Esophagus (tissue), 2 donors: ENCODE measurements around the gene TM2D3. TPM values are rescaled to one million over a fixed set of nuclear protein-coding genes. Genes with fewer than 3 reads are reported as not detected.

ENCODE experiments used
- H3K27ac ChIP-seq, 2 donors: one replicate each; pipeline ENCODE4 v1.5.1; 2013; ENCODE audit warnings: low read depth in 2 of 2, mild to moderate bottlenecking in 2 of 2, inconsistent platforms in 1 of 2, low read length in 1 of 2, moderate library complexity in 1 of 2
- H3K27me3 ChIP-seq, 2 donors: one replicate each; pipeline ENCODE4 v1.6.1; 2013; ENCODE audit warnings: low read length in 2 of 2, control low read depth in 1 of 2, mild to moderate bottlenecking in 1 of 2; ENCODE audit not compliant: insufficient read depth in 2 of 2, control insufficient read depth in 1 of 2
- H3K36me3 ChIP-seq, 2 donors: one replicate each; pipeline ENCODE4 v1.6.1; 2013; ENCODE audit warnings: low read length in 1 of 2; ENCODE audit not compliant: control insufficient read depth in 2 of 2, insufficient read depth in 2 of 2
- H3K4me1 ChIP-seq, 2 donors: one replicate each; pipeline ENCODE4 v1.6.1; 2013; ENCODE audit warnings: low read length in 1 of 2; ENCODE audit not compliant: control insufficient read depth in 2 of 2, insufficient read depth in 2 of 2
- H3K4me3 ChIP-seq, 2 donors: one replicate each; pipeline ENCODE4 v1.5.1; 2013; ENCODE audit warnings: low read length in 2 of 2, mild to moderate bottlenecking in 2 of 2, low read depth in 1 of 2, moderate library complexity in 1 of 2
- H3K9me3 ChIP-seq, 2 donors: one replicate each; pipeline ENCODE4 v1.6.1; 2013; ENCODE audit warnings: mild to moderate bottlenecking in 2 of 2, low read depth in 1 of 2, low read length in 1 of 2, moderate library complexity in 1 of 2; ENCODE audit not compliant: control insufficient read depth in 2 of 2, insufficient read depth in 1 of 2
- WGBS, 2 donors: extraction: QIAGEN DNeasy Blood & Tissue Kit; methylation state at CpG; one replicate each; pipeline ENCODE4 v1.1.7; 2013; 5-methylcytosine and 5-hydroxymethylcytosine counted together
- polyA plus RNA-seq, 2 donors: library from polyadenylated mRNA; stranded (reverse); fragments of 200-250 nt; gene quantifications; one replicate each; pipeline ENCODE4 v1.2.3, GENCODE V29; 2013
- donor health status: healthy with polysubstance abuse.
- donor health status: Bipolar disorder and iron deficiency.

Gene TM2D3
- polyA plus RNA-seq, 2 donors = 19.0 to 21.2 TPM

DNA sequence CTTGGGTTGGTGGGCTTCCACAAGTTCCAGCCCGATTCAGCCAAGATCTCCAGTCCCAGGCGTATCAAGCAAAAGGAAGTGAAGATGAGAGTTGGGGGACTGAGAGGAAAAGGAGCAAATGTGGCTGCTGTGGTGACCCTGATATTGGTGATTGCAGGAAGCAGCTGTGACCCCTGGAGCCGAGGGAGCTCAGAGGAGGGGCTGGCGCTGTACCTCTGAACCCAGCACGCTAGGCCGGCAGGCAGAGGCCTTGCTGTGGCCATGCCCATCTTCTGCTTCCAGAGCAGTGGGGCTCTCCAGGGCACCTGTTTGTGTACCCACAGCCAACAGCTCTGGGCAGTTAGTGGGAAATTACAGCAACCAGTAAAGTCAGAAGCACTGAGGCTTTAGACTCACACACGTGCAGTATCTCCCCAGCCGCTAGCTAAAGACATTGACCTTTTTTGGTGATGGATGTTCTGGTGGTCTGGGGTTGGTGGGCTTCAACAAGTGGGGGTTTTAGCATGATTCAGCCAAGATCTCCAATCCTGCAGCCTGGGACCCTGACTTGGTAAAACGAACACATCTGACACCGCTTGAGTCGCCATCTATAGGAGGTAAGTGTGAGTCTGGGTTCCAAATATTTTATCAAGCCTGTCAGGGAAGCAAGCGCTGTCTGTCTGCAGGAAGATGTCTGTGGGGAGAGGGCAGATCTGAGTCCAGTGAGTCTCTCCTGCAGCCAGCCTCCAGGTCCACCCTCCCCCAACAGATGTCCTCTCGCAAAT lies 33.1 kb downstream of the TM2D3 start:
- 85 to 87% methylated on average over 13 of the region's 13 CpGs for WGBS, 2 donors
- H3K36me3 ChIP-seq = no peaks in the 10 kb centered on the region
- no peak overlapping the region for H3K27ac ChIP-seq
- no peaks in the 10 kb centered on the region for H3K27me3 ChIP-seq
- no peaks in the 10 kb centered on the region for H3K9me3 ChIP-seq
- peaks cover 5 to 6% of the 10 kb centered on the region in 2 donors for H3K4me1 ChIP-seq
- H3K4me3 ChIP-seq = no peak overlapping the region

DNA sequence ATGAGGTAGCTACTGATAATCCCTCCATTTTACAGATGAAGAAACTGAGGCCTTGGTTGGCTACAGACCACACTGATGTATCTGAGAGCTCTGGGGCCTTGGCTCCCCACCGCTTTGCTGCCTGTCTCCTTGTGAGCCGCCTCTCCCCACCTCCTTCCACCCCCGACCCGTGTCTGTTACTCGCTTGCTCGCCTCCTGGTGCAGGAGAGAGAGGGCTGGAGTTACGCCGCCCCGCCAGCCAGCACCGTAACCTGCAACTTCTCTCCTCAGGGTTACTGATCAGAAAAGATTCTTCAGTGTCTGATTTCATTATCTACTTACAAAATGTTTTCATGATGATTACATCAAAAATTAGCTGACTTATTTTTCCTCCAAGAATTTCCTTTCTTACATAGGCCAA lies 34.1 kb downstream of the TM2D3 start:
- Histone ChIP-seq H3K27ac (no peak overlapping the region), H3K36me3 (no peaks in the 10 kb centered on the region), H3K4me3 (no peak overlapping the region), H3K9me3 (no peaks in the 10 kb centered on the region), H3K27me3 (no peaks in the 10 kb centered on the region), H3K4me1 (peaks cover 6% of the 10 kb centered on the region in 2 donors)
- WGBS, 2 donors = 96 to 97% methylated on average over 10 of the region's 10 CpGs

DNA sequence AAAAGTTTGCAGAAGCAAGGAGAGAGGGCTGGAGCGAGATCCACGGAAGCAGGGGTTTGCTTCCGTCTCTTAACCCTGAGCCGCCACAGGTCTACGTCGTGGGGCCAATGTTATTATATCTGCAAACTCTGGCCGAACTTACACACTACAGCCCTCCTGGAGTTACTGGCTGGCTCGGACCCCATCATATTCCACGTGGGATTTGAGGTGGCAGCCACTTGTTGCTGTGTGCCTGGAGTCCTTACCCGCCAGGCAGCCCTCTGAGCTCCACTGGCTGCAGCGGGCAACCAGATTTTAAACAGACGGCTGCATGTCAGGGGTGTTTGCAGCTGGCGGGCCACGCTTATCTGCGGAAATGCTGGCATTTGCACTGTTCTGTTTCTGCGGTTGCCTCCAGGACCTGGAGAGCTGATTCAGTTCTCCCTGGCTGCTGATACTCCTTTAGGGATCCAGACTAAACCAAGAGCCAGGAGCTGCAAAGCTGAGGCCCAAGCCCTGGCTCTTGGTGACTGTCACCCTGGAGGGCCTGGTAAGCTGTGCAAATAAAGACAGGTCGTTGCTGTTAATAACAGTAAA lies 34.7 kb downstream of the TM2D3 start:
- Histone ChIP-seq H3K36me3 (no peaks in the 10 kb centered on the region), H3K4me1 (peaks cover 6% of the 10 kb centered on the region in 2 donors), H3K4me3 (no peak overlapping the region), H3K27me3 (no peaks in the 10 kb centered on the region), H3K9me3 (no peaks in the 10 kb centered on the region), H3K27ac (no peak overlapping the region)
- WGBS, 2 donors = 89 to 91% methylated on average over 17 of the region's 17 CpGs

DNA sequence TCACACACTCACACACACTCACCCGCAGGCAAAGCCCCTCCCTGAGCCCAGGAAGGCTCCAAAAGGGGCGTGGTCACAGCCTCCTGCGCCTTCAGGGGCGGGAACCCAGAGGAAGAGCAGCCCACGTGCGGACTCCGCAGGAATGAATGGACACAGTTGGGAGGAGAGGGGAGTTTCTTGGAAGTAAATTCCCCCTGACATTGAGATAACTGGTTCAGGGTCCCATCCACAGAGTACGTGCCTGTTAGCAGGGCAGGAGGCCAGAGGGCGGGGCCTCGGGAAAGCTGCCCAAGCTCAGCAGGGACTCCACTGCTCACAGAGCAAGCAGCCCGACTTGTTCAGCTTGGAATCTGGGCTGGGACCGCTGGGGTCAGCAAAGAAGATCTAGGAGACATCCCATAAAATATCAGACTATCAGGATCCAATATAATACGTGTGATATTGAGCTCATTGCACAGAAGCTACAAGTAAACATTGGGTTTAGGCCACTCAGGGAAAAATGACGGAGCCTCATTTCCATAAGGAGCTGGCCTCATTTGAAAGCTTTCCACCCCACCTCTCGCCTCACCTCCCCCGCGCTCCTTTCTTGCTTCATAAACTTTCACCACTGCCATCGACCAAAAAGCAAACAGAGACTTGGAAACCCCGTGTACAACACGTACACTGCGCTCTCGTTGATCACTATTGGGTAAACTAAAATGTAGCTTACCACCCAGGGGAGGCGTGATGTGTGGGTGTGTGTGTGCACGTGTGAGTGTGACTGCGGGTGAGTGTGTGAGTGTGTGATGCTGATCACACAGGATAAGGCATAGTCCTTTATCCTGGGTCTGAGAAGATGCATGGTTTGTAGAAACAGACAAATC lies 36.0 kb downstream of the TM2D3 start:
- Histone ChIP-seq H3K27ac (no peak overlapping the region), H3K4me1 (peaks cover 6% of the 10 kb centered on the region in 2 donors), H3K27me3 (no peaks in the 10 kb centered on the region), H3K36me3 (no peaks in the 10 kb centered on the region), H3K4me3 (peak overlapping the region in 1 of 2 donors; percentile 3), H3K9me3 (no peaks in the 10 kb centered on the region)
- 25 to 27% methylated on average over 25 of the region's 25 CpGs for WGBS, 2 donors

DNA sequence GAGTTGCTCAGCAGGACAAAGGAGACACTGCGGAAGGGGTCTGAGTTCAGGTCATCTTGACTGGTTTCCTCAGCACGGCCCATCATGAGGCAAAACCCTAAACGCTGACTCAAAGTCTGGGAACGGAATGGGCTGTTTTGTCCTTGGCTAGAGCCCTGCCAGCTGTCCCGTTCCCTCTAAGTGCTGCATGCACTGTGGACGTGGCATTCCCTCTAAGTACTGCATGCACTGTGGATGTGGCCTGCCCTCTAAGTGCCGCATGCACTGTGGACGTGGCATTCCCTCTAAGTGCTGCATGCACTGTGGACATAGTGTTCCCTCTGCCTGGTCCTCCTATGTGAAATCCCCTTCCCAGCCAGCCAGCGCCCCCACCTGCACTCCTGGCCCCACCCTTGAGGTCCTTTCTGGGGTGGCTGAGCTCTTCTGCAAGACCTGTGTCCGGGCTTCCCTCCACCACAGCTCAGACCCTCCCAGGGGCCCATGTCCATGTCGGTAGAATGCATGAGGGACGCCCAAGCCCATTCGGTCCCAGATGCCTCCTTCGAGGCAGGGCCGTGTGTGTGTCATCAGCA lies 36.7 kb downstream of the TM2D3 start:
- no peaks in the 10 kb centered on the region for H3K36me3 ChIP-seq
- 49 to 60% methylated on average over 15 of the region's 15 CpGs for WGBS, 2 donors
- no peak overlapping the region for H3K4me3 ChIP-seq
- H3K27me3 ChIP-seq = no peaks in the 10 kb centered on the region
- H3K27ac ChIP-seq = no peak overlapping the region
- no peaks in the 10 kb centered on the region for H3K9me3 ChIP-seq
- H3K4me1 ChIP-seq = peaks cover 6% of the 10 kb centered on the region in 2 donors

DNA sequence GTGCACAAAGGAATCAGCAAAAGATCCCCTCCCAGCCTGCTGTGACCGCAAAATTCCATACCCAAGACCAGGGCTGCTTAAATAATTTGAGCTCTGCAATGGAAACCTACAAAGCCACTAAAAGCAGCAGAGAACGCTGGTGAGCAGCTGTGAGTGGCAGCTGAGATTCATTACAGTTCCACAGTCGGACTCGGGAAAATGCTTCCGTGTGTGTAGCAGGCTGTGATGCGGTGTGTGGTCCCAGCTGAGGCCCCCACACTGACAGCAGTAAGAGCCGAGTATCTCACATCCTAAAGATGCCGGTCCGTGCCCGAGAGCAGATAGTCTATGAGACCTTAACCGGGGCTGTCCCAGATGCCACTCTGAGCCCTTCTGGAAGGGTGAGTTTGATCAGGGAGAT lies 37.4 kb downstream of the TM2D3 start:
- Histone ChIP-seq H3K36me3 (no peaks in the 10 kb centered on the region), H3K9me3 (no peaks in the 10 kb centered on the region), H3K4me1 (peaks cover 6% of the 10 kb centered on the region in 2 donors), H3K4me3 (no peak overlapping the region), H3K27me3 (no peaks in the 10 kb centered on the region), H3K27ac (no peak overlapping the region)
- 88% methylated on average over 11 of the region's 11 CpGs for WGBS, 2 donors

DNA sequence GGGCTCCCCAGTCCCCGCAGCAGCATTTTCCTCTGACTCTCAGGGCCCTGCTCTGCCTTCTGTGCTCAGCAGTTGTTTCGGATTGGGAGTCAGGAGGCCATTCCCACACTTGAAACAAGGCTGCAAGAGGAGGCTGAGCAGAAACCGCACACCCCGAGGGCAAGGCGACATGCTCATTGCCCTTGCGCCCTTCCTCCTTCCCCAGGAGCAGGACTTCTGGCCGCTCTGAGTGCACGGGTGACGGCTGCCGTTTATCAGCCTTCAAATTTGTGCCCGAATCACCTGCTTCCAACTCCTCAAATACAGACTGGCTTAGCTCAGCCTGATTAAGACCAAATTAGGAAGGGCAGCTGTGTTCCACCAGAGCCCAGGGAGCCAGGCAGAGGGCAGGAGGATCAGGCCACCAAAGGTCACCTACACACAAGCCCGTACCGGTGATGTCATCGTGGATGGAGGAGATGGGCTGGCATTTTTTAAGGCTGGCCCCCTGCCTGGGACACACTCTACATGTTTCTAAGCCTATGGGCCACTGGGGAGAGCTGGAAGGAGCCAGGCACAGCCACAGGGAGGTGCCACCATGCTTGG lies 38.1 kb downstream of the TM2D3 start:
- H3K27ac ChIP-seq = no peak overlapping the region
- peaks cover 6% of the 10 kb centered on the region in 2 donors for H3K4me1 ChIP-seq
- no peak overlapping the region for H3K4me3 ChIP-seq
- WGBS, 2 donors = 71 to 72% methylated on average over 14 of the region's 14 CpGs
- no peaks in the 10 kb centered on the region for H3K36me3 ChIP-seq
- H3K27me3 ChIP-seq = no peaks in the 10 kb centered on the region
- H3K9me3 ChIP-seq = no peaks in the 10 kb centered on the region

DNA sequence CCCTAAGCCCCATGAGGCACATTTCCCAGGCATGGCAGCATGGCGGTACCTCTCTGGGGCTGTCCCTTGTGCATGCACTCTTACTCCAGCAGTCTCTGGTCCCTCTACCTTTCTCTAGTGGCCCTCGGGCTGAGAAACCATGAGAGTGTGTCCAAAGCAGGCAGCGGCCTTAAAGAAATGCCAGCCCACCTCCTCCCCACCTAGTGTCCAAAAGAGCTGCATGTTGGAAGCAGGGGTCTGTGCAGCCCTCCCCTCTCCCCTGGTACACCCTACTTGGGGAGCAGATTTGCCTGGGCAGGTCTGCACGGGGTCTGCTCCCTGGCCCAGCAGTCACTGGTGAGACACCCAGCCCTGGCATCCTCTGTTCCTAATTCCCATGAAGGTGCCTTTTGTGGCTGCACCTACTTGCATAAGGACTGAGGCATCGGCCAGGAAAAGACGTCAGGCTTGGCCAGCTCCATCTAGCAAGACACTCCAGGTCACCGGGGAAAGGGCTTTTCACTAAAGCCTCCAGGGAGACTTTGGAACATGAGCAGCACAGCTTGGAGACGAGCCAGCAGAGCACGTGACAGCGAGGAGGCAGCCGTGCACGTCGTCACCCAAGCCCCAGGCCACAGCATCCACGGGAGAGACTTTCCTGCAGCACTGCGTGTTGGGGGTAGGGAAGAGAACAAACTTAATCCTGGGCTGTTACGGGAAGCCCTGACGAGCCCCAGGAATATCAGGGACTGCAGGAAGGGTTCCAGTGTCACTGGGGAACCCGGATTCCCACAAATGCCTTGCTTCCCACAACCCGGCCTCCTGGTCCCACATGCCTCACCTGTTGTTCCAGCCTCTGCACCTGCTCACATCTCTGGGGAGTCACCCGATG lies 38.8 kb downstream of the TM2D3 start:
- Histone ChIP-seq H3K4me1 (peaks cover 6% of the 10 kb centered on the region in 2 donors), H3K4me3 (no peak overlapping the region), H3K9me3 (no peaks in the 10 kb centered on the region), H3K36me3 (no peaks in the 10 kb centered on the region), H3K27ac (no peak overlapping the region), H3K27me3 (no peaks in the 10 kb centered on the region)
- WGBS, 2 donors = 34 to 46% methylated on average over 20 of the region's 20 CpGs
